ENCODE data around the gene CES1.

CES1 gene

DNA sequence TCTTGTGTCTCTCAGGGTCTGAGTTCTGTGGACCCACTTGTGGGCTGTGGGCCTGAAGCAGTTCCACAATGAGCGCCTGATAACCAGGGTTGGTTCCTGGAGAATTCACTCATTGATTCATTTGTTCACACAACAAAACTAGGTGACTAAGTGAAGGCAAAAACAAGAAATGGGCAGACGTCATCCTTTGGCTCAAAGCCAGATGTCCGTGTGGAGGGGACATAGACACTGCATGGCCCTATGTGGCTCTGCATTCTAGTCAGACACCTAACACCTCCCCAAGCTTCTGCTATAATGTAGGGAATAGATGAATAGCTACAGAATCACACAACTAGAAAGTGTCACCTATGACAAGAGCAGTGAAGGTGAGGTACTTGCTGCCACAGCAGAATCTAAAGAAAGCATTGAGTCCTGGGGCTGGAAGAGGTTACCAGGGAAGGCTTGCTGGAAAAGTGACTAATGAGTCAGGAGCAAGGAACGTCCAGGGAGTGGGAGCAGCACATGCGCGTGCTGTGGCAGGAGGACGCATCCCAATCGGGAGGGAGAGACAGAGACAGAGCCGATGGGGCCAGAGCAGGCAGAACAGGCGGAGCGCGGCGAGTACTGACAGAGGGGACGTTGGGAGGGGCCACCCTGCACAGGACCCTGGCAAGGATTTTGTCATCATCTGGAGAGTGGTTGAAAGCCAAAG lies 58.9 kb downstream of the CES1 start:
- no peak for TF ChIP-seq RAD21 (IDR thresholded peaks at IDR 0.05; ENCODE audit: low read depth)
- no peak for TF ChIP-seq TCF12 (IDR thresholded peaks at IDR 0.05; ENCODE audit: low read depth)
- TF ChIP-seq, protein P1, sequence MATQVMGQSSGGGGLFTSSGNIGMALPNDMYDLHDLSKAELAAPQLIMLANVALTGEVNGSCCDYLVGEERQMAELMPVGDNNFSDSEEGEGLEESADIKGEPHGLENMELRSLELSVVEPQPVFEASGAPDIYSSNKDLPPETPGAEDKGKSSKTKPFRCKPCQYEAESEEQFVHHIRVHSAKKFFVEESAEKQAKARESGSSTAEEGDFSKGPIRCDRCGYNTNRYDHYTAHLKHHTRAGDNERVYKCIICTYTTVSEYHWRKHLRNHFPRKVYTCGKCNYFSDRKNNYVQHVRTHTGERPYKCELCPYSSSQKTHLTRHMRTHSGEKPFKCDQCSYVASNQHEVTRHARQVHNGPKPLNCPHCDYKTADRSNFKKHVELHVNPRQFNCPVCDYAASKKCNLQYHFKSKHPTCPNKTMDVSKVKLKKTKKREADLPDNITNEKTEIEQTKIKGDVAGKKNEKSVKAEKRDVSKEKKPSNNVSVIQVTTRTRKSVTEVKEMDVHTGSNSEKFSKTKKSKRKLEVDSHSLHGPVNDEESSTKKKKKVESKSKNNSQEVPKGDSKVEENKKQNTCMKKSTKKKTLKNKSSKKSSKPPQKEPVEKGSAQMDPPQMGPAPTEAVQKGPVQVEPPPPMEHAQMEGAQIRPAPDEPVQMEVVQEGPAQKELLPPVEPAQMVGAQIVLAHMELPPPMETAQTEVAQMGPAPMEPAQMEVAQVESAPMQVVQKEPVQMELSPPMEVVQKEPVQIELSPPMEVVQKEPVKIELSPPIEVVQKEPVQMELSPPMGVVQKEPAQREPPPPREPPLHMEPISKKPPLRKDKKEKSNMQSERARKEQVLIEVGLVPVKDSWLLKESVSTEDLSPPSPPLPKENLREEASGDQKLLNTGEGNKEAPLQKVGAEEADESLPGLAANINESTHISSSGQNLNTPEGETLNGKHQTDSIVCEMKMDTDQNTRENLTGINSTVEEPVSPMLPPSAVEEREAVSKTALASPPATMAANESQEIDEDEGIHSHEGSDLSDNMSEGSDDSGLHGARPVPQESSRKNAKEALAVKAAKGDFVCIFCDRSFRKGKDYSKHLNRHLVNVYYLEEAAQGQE (IDR thresholded peaks at IDR 0.05; ENCODE audit: low read depth) = no peak
- TF ChIP-seq EGR1 (IDR thresholded peaks at IDR 0.05) = no peak
- TF ChIP-seq EP300 (IDR thresholded peaks at IDR 0.05; ENCODE audit: borderline replicate concordance) = no peak

DNA sequence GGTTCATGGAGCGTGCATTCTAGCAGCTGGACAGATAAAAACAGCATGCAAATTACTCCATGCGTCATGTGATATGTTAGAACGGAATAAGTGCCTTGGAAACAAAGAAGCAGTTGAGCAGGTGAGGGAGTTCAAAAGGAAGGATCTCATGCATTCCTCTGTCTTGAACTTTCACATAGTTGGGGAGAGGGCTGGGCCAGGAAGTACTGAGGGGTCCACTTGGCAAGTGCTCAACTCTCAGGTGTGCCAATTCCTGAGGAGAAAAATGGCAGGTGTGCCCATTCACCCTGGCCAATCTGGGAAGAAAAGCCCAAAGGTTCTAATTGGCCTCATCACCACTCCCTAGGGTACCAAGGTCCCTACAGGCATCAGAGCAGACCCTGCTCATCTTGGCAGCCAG lies 67.7 kb downstream of the CES1 start:
- TF ChIP-seq NFIC (IDR thresholded peaks at IDR 0.05) (no peak), EP300 (IDR thresholded peaks at IDR 0.05; ENCODE audit: borderline replicate concordance) (no peak), TEAD4 (IDR thresholded peaks at IDR 0.05) (no peak), RAD21 (IDR thresholded peaks at IDR 0.05; ENCODE audit: low read depth) (no peak), CEBPB (IDR thresholded peaks at IDR 0.05) (no peak), EGR1 (IDR thresholded peaks at IDR 0.05) (no peak), TCF12 (IDR thresholded peaks at IDR 0.05; ENCODE audit: low read depth) (no peak), ZBTB7A (IDR thresholded peaks at IDR 0.05; ENCODE audit: low read depth) (no peak), CREB1 (IDR thresholded peaks at IDR 0.05; ENCODE audit: low read depth) (no peak), TAF1 (IDR thresholded peaks at IDR 0.05; ENCODE audit: low read depth) (no peak), YY1 (IDR thresholded peaks at IDR 0.05; ENCODE audit: low read depth) (no peak), FOXM1 (IDR thresholded peaks at IDR 0.05; ENCODE audit: borderline replicate concordance, low read depth) (no peak)
- TF ChIP-seq, protein P2, sequence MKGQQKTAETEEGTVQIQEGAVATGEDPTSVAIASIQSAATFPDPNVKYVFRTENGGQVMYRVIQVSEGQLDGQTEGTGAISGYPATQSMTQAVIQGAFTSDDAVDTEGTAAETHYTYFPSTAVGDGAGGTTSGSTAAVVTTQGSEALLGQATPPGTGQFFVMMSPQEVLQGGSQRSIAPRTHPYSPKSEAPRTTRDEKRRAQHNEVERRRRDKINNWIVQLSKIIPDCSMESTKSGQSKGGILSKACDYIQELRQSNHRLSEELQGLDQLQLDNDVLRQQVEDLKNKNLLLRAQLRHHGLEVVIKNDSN (IDR thresholded peaks at IDR 0.05) = no peak
- TF ChIP-seq, protein P1 (IDR thresholded peaks at IDR 0.05; ENCODE audit: low read depth) = no peak
- TF ChIP-seq, protein P3, sequence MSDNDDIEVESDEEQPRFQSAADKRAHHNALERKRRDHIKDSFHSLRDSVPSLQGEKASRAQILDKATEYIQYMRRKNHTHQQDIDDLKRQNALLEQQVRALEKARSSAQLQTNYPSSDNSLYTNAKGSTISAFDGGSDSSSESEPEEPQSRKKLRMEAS (IDR thresholded peaks at IDR 0.05) = no peak

DNA sequence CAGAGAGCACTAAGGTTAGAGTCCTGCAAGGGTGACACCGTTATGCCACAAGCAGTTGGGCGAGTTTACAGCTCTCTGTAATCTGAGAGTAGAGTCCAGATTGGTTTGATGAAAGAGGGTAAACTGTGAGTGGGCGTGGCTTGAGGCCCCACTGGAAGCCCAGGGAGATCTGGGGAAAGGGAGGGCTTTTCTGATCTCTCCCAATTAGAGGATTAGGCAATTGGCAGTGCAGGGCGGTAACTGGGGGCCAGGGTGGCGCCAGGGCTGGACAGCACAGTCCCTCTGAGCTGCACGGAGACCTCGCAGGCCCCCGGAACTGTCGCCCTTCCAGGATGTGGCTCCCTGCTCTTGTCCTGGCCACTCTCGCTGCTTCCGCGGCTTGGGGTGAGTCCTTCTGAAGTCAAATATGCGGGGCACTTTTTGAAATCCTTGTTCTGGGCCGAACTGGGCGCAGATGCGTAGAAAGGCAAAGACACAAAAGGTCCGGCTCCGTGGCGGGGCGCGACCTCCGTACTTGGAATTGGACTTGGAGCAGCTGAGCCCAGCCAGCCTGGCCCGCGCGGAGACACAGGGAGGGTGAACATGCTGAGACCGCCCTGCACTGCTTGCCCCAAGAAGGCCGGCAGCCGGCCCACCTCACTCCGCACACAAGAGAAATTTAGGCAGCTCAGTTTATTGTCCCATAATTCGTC lies 72.4 kb downstream of the CES1 start:
- no peak for TF ChIP-seq TCF12 (IDR thresholded peaks at IDR 0.05; ENCODE audit: low read depth)
- TF ChIP-seq, protein P1 (IDR thresholded peaks at IDR 0.05; ENCODE audit: low read depth) = no peak
- TF ChIP-seq CEBPB (IDR thresholded peaks at IDR 0.05) = no peak
- no peak for TF ChIP-seq FOXM1 (IDR thresholded peaks at IDR 0.05; ENCODE audit: borderline replicate concordance, low read depth)
- no peak for TF ChIP-seq EP300 (IDR thresholded peaks at IDR 0.05; ENCODE audit: borderline replicate concordance)
- TF ChIP-seq YY1 (IDR thresholded peaks at IDR 0.05; ENCODE audit: low read depth) = no peak
- TF ChIP-seq RAD21 (IDR thresholded peaks at IDR 0.05; ENCODE audit: low read depth) = no peak
- no peak for TF ChIP-seq TEAD4 (IDR thresholded peaks at IDR 0.05)
- TF ChIP-seq NFIC (IDR thresholded peaks at IDR 0.05) = no peak
- TF ChIP-seq, protein P3 (IDR thresholded peaks at IDR 0.05) = no peak

DNA sequence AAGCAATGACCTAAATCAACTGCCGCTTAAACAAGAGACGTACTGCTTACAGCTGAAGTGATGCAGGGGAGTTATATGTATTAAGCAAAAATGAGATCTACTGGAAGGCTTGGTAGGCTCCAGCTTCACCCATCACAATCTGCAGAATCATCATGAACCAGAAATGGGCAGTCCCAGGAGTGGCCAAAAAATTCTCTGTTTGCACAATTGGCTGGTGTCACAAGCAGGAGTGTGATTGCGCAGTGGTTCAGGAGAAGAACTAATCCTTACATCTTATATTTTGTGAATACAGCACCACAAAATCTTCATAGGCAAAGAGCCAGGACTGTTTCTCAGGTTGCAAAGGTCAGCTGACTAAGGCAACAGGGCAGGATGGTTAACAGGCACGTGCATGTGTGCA lies 75.9 kb downstream of the CES1 start:
- TF ChIP-seq EP300 (IDR thresholded peaks at IDR 0.05; ENCODE audit: borderline replicate concordance) (no peak), EGR1 (IDR thresholded peaks at IDR 0.05) (no peak), TCF12 (IDR thresholded peaks at IDR 0.05; ENCODE audit: low read depth) (no peak)

DNA sequence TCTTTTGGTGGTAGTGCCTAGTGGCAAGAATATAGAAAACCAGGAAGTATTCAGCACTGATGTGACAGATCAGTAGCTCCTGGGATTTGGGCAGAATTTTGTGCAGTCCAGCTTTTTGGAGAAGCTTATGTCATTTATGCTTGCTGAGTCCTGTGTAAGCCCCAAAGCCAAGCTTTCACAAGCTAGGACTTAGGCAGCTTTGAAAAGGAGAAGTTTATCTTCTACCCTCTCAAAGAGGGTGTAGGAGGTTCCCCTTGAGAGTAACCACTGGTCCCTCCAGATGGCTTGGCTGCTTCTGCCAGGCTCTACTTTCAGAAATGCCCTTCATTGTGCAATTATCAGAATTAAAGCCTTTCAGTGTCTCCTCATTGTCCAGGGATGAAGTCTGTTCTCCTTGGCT lies 78.8 kb downstream of the CES1 start:
- TF ChIP-seq YY1 (IDR thresholded peaks at IDR 0.05; ENCODE audit: low read depth) (no peak), CREB1 (IDR thresholded peaks at IDR 0.05; ENCODE audit: low read depth) (no peak), RAD21 (IDR thresholded peaks at IDR 0.05; ENCODE audit: low read depth) (no peak), ZBTB7A (IDR thresholded peaks at IDR 0.05; ENCODE audit: low read depth) (no peak), CEBPB (IDR thresholded peaks at IDR 0.05) (no peak), EP300 (IDR thresholded peaks at IDR 0.05; ENCODE audit: borderline replicate concordance) (no peak), TAF1 (IDR thresholded peaks at IDR 0.05; ENCODE audit: low read depth) (no peak), TEAD4 (IDR thresholded peaks at IDR 0.05) (no peak), NFIC (IDR thresholded peaks at IDR 0.05) (no peak), TCF12 (IDR thresholded peaks at IDR 0.05; ENCODE audit: low read depth) (no peak), FOXM1 (IDR thresholded peaks at IDR 0.05; ENCODE audit: borderline replicate concordance, low read depth) (no peak), EGR1 (IDR thresholded peaks at IDR 0.05) (no peak)
- TF ChIP-seq, protein P1 (IDR thresholded peaks at IDR 0.05; ENCODE audit: low read depth) = no peak
- TF ChIP-seq, protein P3 (IDR thresholded peaks at IDR 0.05) = no peak
- TF ChIP-seq, protein P2 (IDR thresholded peaks at IDR 0.05) = no peak

Measured in Ishikawa (cell line).